Panc1 (cell line): Measurements from ENCODE around the gene TNFRSF25.

Source experiments
- SIN3A ChIP-seq: IDR thresholded peaks from 2 replicates; pipeline ENCODE4 v1.6.1; 2012; ENCODE audit warnings: low read depth, mild to moderate bottlenecking, low read length, moderate library complexity, borderline replicate concordance; ENCODE audit not compliant: insufficient read depth
- TF ChIP-seq, protein P1 (sequence below): fragments of 450-650 bp; IDR thresholded peaks from 2 replicates; pipeline ENCODE4 v1.5.1; 2017; ENCODE audit warnings: mild to moderate bottlenecking

DNA sequence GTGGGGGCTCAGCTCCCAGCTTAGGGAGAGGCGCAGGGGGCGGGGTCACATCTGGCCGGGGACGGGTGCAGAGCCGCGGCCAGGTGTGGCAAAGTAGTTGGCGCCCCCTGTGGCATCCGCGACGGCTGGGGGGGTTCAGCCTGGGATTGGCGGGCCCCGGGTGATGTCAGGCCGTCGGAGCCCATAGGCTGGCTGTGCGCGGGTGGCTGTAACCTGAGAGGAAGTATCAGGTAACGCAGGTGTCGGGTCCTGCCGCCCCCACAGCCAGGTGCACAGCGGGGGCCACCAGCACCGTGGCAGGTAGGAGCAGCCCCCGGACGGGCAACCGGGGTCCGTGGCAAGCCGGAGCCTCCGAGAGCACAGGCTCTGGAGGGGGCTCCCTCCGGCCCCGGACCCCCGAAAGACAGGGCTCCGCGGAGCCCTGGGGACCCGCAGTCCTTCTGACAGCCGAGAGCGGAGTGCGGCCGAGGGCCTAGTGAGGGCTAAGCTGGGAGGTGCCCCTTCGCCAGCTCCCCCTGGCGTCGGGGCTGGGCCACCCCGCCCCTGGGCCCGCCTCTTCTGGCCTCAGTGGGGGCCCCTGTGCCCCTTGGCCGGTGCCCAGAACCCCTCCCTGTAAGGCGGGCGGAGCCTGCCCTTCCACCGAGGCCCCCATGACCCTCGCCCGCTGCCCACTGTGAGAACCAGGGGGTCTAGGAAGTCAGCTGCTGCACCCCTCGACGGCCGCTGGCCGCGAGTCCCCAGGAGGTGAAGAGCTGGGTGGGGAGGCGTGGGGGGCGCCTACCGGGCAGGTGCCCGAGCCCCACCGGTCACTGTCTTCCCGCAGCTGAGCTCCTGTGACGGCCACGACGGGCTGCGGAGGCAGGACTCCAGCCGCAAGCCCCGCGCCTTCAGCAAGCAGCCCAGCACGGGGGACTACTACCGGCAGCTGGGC lies 17.9 kb downstream of the TNFRSF25 start:
- TF ChIP-seq, protein P1, sequence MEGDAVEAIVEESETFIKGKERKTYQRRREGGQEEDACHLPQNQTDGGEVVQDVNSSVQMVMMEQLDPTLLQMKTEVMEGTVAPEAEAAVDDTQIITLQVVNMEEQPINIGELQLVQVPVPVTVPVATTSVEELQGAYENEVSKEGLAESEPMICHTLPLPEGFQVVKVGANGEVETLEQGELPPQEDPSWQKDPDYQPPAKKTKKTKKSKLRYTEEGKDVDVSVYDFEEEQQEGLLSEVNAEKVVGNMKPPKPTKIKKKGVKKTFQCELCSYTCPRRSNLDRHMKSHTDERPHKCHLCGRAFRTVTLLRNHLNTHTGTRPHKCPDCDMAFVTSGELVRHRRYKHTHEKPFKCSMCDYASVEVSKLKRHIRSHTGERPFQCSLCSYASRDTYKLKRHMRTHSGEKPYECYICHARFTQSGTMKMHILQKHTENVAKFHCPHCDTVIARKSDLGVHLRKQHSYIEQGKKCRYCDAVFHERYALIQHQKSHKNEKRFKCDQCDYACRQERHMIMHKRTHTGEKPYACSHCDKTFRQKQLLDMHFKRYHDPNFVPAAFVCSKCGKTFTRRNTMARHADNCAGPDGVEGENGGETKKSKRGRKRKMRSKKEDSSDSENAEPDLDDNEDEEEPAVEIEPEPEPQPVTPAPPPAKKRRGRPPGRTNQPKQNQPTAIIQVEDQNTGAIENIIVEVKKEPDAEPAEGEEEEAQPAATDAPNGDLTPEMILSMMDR: peak; percentile 28; the same call in 1 of the 2 replicates
- no peak for TF ChIP-seq SIN3A
